Activated CD4-positive, CD25-positive, alpha-beta regulatory T cell treated with anti-CD3 and anti-CD28 coated beads, Interleukin-2, amount 50 U/mL, for 16 hours (primary cell): ENCODE measurements around the gene SPEN.

Experiments used
- DNase-seq: peaks from one replicate; pipeline ENCODE4 v3.0.0-alpha.2; 2020; ENCODE audit warnings: low read depth, low spot score

SPEN gene

DNA sequence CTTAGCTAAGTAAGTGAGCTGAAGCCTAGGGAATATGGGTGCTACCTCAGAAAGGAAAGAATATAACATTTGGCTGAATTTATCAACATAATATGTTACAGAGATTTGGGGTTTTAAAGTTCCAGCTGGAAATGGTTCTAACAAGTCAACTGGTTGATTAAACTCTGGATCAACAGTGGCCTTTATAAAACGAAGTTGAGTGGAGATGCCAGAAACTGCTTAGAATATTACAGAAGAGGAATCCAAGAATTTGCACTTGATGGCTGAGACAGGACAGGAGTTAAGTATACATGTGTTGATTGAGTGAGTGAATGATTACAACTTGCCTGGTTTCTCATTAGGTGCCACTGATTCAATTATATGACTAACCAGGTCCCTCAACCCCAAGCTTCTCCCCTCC lies 135.8 kb downstream of the SPEN start:
- no peak for DNase-seq

DNA sequence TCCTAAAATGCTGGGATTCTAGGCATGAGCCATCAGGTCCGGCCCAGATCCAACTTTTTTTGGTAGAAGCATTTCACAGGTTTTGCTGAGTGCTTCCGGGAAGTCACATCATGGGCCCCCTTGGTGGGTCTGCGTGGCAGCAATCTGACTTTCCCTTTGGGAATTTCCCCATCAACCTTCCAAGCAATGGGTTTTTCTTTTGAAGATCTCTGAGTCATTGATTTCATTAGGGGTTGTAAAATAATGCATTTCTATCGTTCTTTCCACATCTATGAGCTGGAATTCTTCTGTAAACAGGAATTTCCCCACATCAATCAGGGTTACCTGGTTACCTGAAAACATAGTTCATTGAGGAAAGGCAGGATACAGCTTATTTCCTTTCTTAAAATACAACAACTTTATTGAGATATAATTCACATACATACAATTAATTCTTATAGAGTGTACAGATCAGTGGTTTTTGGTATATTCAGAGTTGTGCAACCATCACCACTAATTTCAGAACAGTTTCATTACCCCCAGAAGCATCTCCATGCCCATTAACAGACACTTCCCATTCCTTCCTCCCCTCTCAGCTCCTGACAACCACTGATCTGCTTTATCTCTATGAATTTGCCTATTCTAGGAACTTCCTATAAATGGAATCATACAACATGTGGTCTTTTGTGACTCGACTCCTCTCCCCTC lies 138.2 kb downstream of the SPEN start:
- DNase-seq, result no peak

- no peak for DNase-seq
Observed at GRCh38 chr1:15988856-15989736, 141.6 kb downstream of the SPEN start.

- DNase-seq, result no peak
Observed at GRCh38 chr1:15989776-15990175, 142.3 kb downstream of the SPEN start.
